OCI-LY1 (cell line): ENCODE data around the gene CXCL13.

Experiments
- EZH2 ChIP-seq: fragments of 200-600 bp; sonication (generic), shearing (Covaris generic); IDR thresholded peaks from 2 replicates; pipeline ENCODE4 v1.8.0; 2017; ENCODE audit warnings: borderline replicate concordance, mixed run types, mild to moderate bottlenecking, antibody characterized with exemption, low read length, moderate library complexity, mixed read lengths
- TF ChIP-seq, protein P1 (sequence below): fragments of 200-600 bp; sonication (generic), shearing (Covaris generic); IDR thresholded peaks from 2 replicates; pipeline ENCODE4 v1.5.1; 2017; ENCODE audit warnings: mild to moderate bottlenecking, antibody characterized with exemption, low read length, moderate library complexity, mixed read lengths

DNA sequence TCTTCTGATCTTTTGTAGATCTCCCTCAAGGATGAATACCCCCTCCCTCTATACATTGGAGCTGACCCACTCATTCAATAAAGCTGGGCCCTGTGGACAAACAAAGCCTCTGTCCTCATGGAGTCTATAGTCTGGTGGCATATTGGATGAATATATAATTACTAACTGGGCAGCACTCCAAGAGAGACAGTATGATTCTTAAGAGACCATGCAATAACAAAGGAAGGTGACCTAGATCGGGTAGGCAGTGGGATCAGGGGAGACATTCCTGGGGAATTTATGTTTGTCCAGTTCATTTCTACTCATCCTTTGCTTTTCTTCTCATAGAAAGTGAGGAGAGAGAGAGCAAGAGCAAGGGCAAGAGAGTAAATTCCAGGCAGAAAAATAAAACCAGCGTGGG is 23.5 kb upstream of the CXCL13 start:
- TF ChIP-seq, protein P1, sequence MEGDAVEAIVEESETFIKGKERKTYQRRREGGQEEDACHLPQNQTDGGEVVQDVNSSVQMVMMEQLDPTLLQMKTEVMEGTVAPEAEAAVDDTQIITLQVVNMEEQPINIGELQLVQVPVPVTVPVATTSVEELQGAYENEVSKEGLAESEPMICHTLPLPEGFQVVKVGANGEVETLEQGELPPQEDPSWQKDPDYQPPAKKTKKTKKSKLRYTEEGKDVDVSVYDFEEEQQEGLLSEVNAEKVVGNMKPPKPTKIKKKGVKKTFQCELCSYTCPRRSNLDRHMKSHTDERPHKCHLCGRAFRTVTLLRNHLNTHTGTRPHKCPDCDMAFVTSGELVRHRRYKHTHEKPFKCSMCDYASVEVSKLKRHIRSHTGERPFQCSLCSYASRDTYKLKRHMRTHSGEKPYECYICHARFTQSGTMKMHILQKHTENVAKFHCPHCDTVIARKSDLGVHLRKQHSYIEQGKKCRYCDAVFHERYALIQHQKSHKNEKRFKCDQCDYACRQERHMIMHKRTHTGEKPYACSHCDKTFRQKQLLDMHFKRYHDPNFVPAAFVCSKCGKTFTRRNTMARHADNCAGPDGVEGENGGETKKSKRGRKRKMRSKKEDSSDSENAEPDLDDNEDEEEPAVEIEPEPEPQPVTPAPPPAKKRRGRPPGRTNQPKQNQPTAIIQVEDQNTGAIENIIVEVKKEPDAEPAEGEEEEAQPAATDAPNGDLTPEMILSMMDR, result no peak
- no peak for TF ChIP-seq EZH2
